H9 (cell line): ENCODE data around the gene BRMS1L. TPM values are rescaled to one million over a fixed set of nuclear protein-coding genes. Genes with fewer than 3 reads are reported as not detected.

ENCODE experiments used
- DNase-seq: peaks from one replicate; pipeline ENCODE4 v3.0.0-alpha.2; 2017
- H2AFZ ChIP-seq: one replicate; pipeline ENCODE4 v1.6.1; 2013; ENCODE audit warnings: mild to moderate bottlenecking, low read length, control low read depth, moderate library complexity
- H2AK5ac ChIP-seq: 2 replicates; pipeline ENCODE4 v1.6.1; 2013; ENCODE audit warnings: low read length, control low read depth, mixed read lengths; ENCODE audit not compliant: insufficient read length
- H2BK120ac ChIP-seq: one replicate; pipeline ENCODE4 v1.6.1; 2013; ENCODE audit warnings: low read depth, mild to moderate bottlenecking, low read length, control low read depth, inconsistent platforms; ENCODE audit not compliant: poor library complexity, severe bottlenecking
- H2BK12ac ChIP-seq: 2 replicates; pipeline ENCODE4 v1.6.1; 2013; ENCODE audit warnings: low read length, control low read depth, mixed read lengths, low read depth; ENCODE audit not compliant: insufficient read length
- H2BK15ac ChIP-seq: 2 replicates; pipeline ENCODE4 v1.6.1; 2013; ENCODE audit warnings: low read depth, low read length, control low read depth
- H2BK20ac ChIP-seq: one replicate; pipeline ENCODE4 v1.6.1; 2013; ENCODE audit warnings: low read depth, mild to moderate bottlenecking, low read length, control low read depth, inconsistent platforms; ENCODE audit not compliant: poor library complexity, severe bottlenecking
- H2BK5ac ChIP-seq: 2 replicates; pipeline ENCODE4 v1.6.1; 2013; ENCODE audit warnings: low read length, control low read depth, mixed read lengths; ENCODE audit not compliant: insufficient read length
- H3K14ac ChIP-seq: 2 replicates; pipeline ENCODE4 v1.6.1; 2013; ENCODE audit warnings: low read length, control low read depth; ENCODE audit not compliant: insufficient read depth
- H3K18ac ChIP-seq: 2 replicates; pipeline ENCODE4 v1.6.1; 2013; ENCODE audit warnings: low read depth, mild to moderate bottlenecking, mixed read lengths, low read length, control low read depth; ENCODE audit not compliant: insufficient read length
- H3K23ac ChIP-seq: 2 replicates; pipeline ENCODE4 v1.6.1; 2013; ENCODE audit warnings: low read length, control low read depth, mixed read lengths, low read depth; ENCODE audit not compliant: insufficient read length
- H3K23me2 ChIP-seq: 2 replicates; pipeline ENCODE4 v1.6.1; 2013; ENCODE audit warnings: low read depth, mild to moderate bottlenecking, mixed read lengths, low read length, control low read depth; ENCODE audit not compliant: insufficient read length, poor library complexity, severe bottlenecking
- H3K27ac ChIP-seq: 2 replicates; pipeline ENCODE4 v1.5.1; 2013; ENCODE audit warnings: low read length, control low read depth, mixed read lengths, low read depth; ENCODE audit not compliant: insufficient read length
- H3K27me3 ChIP-seq: 2 replicates; pipeline ENCODE4 v1.6.1; 2013; ENCODE audit warnings: low read length, control low read depth, inconsistent platforms; ENCODE audit not compliant: insufficient read depth
- H3K4ac ChIP-seq: 2 replicates; pipeline ENCODE4 v1.6.1; 2013; ENCODE audit warnings: low read depth, mild to moderate bottlenecking, control low read depth, inconsistent platforms, low read length, moderate library complexity
- H3K4me1 ChIP-seq: 2 replicates; pipeline ENCODE4 v1.6.1; 2013; ENCODE audit warnings: low read length, control low read depth, inconsistent platforms; ENCODE audit not compliant: insufficient read depth
- H3K4me2 ChIP-seq: 2 replicates; pipeline ENCODE4 v1.6.1; 2013; ENCODE audit warnings: low read length, control low read depth, mixed read lengths; ENCODE audit not compliant: insufficient read length, insufficient read depth
- H3K56ac ChIP-seq: 2 replicates; pipeline ENCODE4 v1.6.1; 2013; ENCODE audit warnings: low read depth, mild to moderate bottlenecking, mixed read lengths, low read length, control low read depth; ENCODE audit not compliant: insufficient read length
- H3K79me1 ChIP-seq: 2 replicates; pipeline ENCODE4 v1.6.1; 2013; ENCODE audit warnings: low read depth, mild to moderate bottlenecking, moderate library complexity, low read length, control low read depth, inconsistent platforms; ENCODE audit not compliant: insufficient read depth, poor library complexity, severe bottlenecking
- H3K79me2 ChIP-seq: 2 replicates; pipeline ENCODE4 v1.6.1; 2013; ENCODE audit warnings: low read length, control low read depth, inconsistent platforms; ENCODE audit not compliant: insufficient read depth
- H3K9ac ChIP-seq: 2 replicates; pipeline ENCODE4 v1.6.1; 2013; ENCODE audit warnings: low read length, control low read depth, mixed read lengths; ENCODE audit not compliant: insufficient read length; ENCODE audit errors: extremely low read depth
- H3K9me3 ChIP-seq: one replicate; pipeline ENCODE4 v1.6.1; 2013; ENCODE audit warnings: low read depth, low read length, inconsistent platforms; ENCODE audit not compliant: control insufficient read depth
- H3T11ph ChIP-seq: one replicate; pipeline ENCODE4 v1.6.1; 2013; ENCODE audit warnings: mild to moderate bottlenecking, low read length, control low read depth, inconsistent platforms
- H4K20me1 ChIP-seq: one replicate; pipeline ENCODE4 v1.6.1; 2013; ENCODE audit not compliant: control insufficient read depth, insufficient read length, insufficient read depth
- H4K5ac ChIP-seq: 2 replicates; pipeline ENCODE4 v1.6.1; 2013; ENCODE audit warnings: low read depth, mild to moderate bottlenecking, mixed read lengths, low read length, control low read depth; ENCODE audit not compliant: insufficient read length
- H4K8ac ChIP-seq: replicated peaks from 2 replicates; pipeline ENCODE4 v1.6.1; 2013; ENCODE audit warnings: low read length, control low read depth, mixed read lengths, low read depth; ENCODE audit not compliant: insufficient read length
- H4K91ac ChIP-seq: 2 replicates; pipeline ENCODE4 v1.6.1; 2013; ENCODE audit warnings: low read depth, mild to moderate bottlenecking, moderate library complexity, mixed read lengths, low read length, control low read depth; ENCODE audit not compliant: insufficient read length
- H3K27ac Mint-ChIP-seq, 3 experiments: 2 replicates in 2 of 3; 3 replicates in 1 of 3; pipeline ENCODE4 v1.8.0; 2020 to 2021; ENCODE audit warnings: mixed read lengths in 3 of 3, mild to moderate bottlenecking in 1 of 3, moderate library complexity in 1 of 3
- H3K27me3 Mint-ChIP-seq: 2 replicates; pipeline ENCODE4 v1.8.0; 2021; ENCODE audit warnings: low read depth, mild to moderate bottlenecking, moderate library complexity, mixed read lengths
- H3K36me3 Mint-ChIP-seq, 3 experiments: 2 replicates in 2 of 3; 3 replicates in 1 of 3; pipeline ENCODE4 v1.8.0; 2020 to 2021; ENCODE audit warnings: low read depth in 3 of 3, mixed read lengths in 3 of 3; ENCODE audit not compliant: insufficient read depth in 1 of 3
- H3K4me1 Mint-ChIP-seq, 2 experiments: 2 replicates each; pipeline ENCODE4 v1.8.0; 2020; ENCODE audit warnings: mixed read lengths in 2 of 2
- H3K4me3 Mint-ChIP-seq, 2 experiments: 2 replicates in 1 of 2; 3 replicates in 1 of 2; pipeline ENCODE4 v1.8.0; 2020 to 2021; ENCODE audit warnings: mild to moderate bottlenecking in 2 of 2, mixed read lengths in 2 of 2, moderate library complexity in 1 of 2
- H3K9me3 Mint-ChIP-seq, 2 experiments: 2 replicates in 1 of 2; 3 replicates in 1 of 2; pipeline ENCODE4 v1.8.0; 2020; ENCODE audit warnings: mild to moderate bottlenecking in 2 of 2, mixed read lengths in 2 of 2, moderate library complexity in 1 of 2
- WGBS: extraction: QIAGEN DNeasy Blood & Tissue Kit; methylation state at CpG from one replicate; pipeline ENCODE4 v1.1.7; 2013; ENCODE audit warnings: missing lambda C conversion rate, low lambda C conversion rate, mixed read lengths; ENCODE audit not compliant: insufficient read length; ENCODE audit errors: extremely low coverage; 5-methylcytosine and 5-hydroxymethylcytosine counted together
- total RNA-seq: library from RNA; stranded (reverse); gene quantifications from 2 replicates; pipeline ENCODE4 v1.2.1, GENCODE V29; 2021
- TF ChIP-seq, protein P1 (sequence below): fragments of 200-600 bp; sonication (generic); conservative IDR thresholded peaks from 3 replicates; pipeline ENCODE4 v1.8.0; 2021; ENCODE audit warnings: antibody characterized with exemption, mild to moderate bottlenecking

BRMS1L gene
- total RNA-seq, 1 experiment from 2014 or later, result 12.9 TPM

DNA sequence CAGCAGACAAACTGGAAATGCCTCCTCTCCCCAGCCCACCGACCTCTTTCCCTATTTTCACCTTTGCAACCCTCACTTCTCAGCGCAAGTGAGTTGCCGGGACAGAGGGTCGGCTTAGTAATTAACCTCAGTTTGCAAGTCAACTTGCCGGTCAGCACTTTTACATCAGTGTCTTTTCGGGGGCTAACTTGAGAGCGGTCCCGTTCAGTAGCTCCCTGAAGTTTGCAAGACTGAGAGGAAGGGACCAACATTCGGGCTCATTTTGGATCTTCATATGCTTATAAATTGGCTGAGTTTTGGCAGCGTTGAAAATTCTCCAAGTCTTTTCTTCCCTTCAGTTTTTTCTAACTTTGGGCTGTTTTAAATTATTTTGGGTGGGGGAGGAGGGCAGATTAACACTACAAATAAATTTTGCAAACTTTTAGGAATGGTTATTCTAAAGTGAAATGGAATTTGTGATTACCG, 846 bp downstream of the BRMS1L start:
- no peaks in the 10 kb centered on the region for H3K9me3 Mint-ChIP-seq
- H3K4me2 ChIP-seq, result peak overlapping the region; percentile 78
- H3K27ac ChIP-seq, result no peak overlapping the region
- H4K8ac ChIP-seq, result no peak overlapping the region
- peaks cover 5% of the 10 kb centered on the region for H3K23me2 ChIP-seq
- H3K4ac ChIP-seq, result no peak overlapping the region
- H3T11ph ChIP-seq, result no peak overlapping the region
- H3K9me3 ChIP-seq, result no peaks in the 10 kb centered on the region
- DNase-seq, result no peak
- no peaks in the 10 kb centered on the region; the same call in 1 of the 2 replicates for H3K79me2 ChIP-seq
- no CpG with 5 or more reads among the region's 11 CpGs for WGBS
- H2BK20ac ChIP-seq, result no peak overlapping the region
- peak overlapping the region; percentile 91 to 95 for H3K4me3 Mint-ChIP-seq
- H4K91ac ChIP-seq, result no peak overlapping the region
- H4K5ac ChIP-seq, result no peak overlapping the region
- H3K14ac ChIP-seq, result no peak overlapping the region
- no peaks in the 10 kb centered on the region for H4K20me1 ChIP-seq
- H3K56ac ChIP-seq, result no peak overlapping the region
- H3K27ac Mint-ChIP-seq, result peak overlapping the region; percentile 90 to 94 (median 92); a peak in 6 of 7 replicates
- H3K9ac ChIP-seq, result peak overlapping the region; percentile 50
- H2BK120ac ChIP-seq, result no peak overlapping the region
- H3K23ac ChIP-seq, result no peak overlapping the region
- no peak overlapping the region for H2AFZ ChIP-seq
- no peaks in the 10 kb centered on the region for H3K27me3 ChIP-seq
- H3K36me3 Mint-ChIP-seq, result peaks cover 0 to 11% (median 10%) of the 10 kb centered on the region in 3 experiments; a peak in 4 of 7 replicates
- no peaks in the 10 kb centered on the region for H3K79me1 ChIP-seq
- H2BK12ac ChIP-seq, result no peak overlapping the region
- H3K27me3 Mint-ChIP-seq, result no peaks in the 10 kb centered on the region
- no peak overlapping the region for H2BK15ac ChIP-seq
- peaks cover 12% of the 10 kb centered on the region in 2 experiments for H3K4me1 Mint-ChIP-seq
- H2BK5ac ChIP-seq, result no peak overlapping the region
- no peak overlapping the region for H3K18ac ChIP-seq
- no peaks in the 10 kb centered on the region for H3K4me1 ChIP-seq
- TF ChIP-seq, protein P1, sequence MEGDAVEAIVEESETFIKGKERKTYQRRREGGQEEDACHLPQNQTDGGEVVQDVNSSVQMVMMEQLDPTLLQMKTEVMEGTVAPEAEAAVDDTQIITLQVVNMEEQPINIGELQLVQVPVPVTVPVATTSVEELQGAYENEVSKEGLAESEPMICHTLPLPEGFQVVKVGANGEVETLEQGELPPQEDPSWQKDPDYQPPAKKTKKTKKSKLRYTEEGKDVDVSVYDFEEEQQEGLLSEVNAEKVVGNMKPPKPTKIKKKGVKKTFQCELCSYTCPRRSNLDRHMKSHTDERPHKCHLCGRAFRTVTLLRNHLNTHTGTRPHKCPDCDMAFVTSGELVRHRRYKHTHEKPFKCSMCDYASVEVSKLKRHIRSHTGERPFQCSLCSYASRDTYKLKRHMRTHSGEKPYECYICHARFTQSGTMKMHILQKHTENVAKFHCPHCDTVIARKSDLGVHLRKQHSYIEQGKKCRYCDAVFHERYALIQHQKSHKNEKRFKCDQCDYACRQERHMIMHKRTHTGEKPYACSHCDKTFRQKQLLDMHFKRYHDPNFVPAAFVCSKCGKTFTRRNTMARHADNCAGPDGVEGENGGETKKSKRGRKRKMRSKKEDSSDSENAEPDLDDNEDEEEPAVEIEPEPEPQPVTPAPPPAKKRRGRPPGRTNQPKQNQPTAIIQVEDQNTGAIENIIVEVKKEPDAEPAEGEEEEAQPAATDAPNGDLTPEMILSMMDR, result no peak
- no peak overlapping the region for H2AK5ac ChIP-seq
